Astrocyte of the cerebellum (primary cell): ENCODE data around the gene DNAH17.

Source experiments
- DNase-seq: peaks from one replicate; pipeline ENCODE4 v3.0.0-alpha.2; 2011; ENCODE audit warnings: low read depth
- H3K4me3 ChIP-seq: 2 replicates; pipeline ENCODE4 v1.5.1; 2011; ENCODE audit warnings: mild to moderate bottlenecking, low read depth, low read length, moderate library complexity
- CTCF ChIP-seq: IDR thresholded peaks from 2 replicates; pipeline ENCODE4 v1.5.1; 2012; ENCODE audit warnings: low read length, low read depth, moderate library complexity, mild to moderate bottlenecking; ENCODE audit errors: missing control alignments
- in situ Hi-C: cut with HindIII; loops from 2 replicates; pipeline ENCODE4 v1.10.0; 2017; ENCODE audit warnings: low sequenced_read_pairs

DNAH17 gene

GRCh38 chr17:78446833-78447232 is 130.4 kb downstream of the DNAH17 start:
- DNase-seq, result no peak
- TF ChIP-seq CTCF, result no peak
- in situ Hi-C loops, result no loop called here
- H3K4me3 ChIP-seq, result no peak overlapping the region

GRCh38 chr17:78444392-78444791 is 132.8 kb downstream of the DNAH17 start:
- TF ChIP-seq CTCF, result no peak
- no peak for DNase-seq
- in situ Hi-C loops, result no loop called here
- no peak overlapping the region for H3K4me3 ChIP-seq

- no peak for DNase-seq
- H3K4me3 ChIP-seq, result no peak overlapping the region
- TF ChIP-seq CTCF, result no peak
- in situ Hi-C loops, result no loop called here
These were observed 134.5 kb downstream of the DNAH17 start for GRCh38 chr17:78442648-78443218.

- no peak for TF ChIP-seq CTCF
- no peak overlapping the region for H3K4me3 ChIP-seq
These were observed 135.8 kb downstream of the DNAH17 start for GRCh38 chr17:78441271-78441971.

GRCh38 chr17:78438694-78439325 is 138.4 kb downstream of the DNAH17 start:
- DNase-seq, result no peak
- no peak for TF ChIP-seq CTCF
- H3K4me3 ChIP-seq, result no peak overlapping the region
- in situ Hi-C loops, result no loop called here

More at GRCh38 chr17:78441271-78441971, 135.8 kb downstream of the DNAH17 start:
- no peak for DNase-seq
- in situ Hi-C loops, result no loop called here

- DNase-seq, result no peak
- TF ChIP-seq CTCF, result no peak
- in situ Hi-C loops, result no loop called here
- no peak overlapping the region for H3K4me3 ChIP-seq
These were observed 138.9 kb downstream of the DNAH17 start for GRCh38 chr17:78438271-78438691.
